Vagina (tissue), 2 donors: ENCODE results near the gene TEAD2. TPM values are rescaled to one million over a fixed set of nuclear protein-coding genes. Genes with fewer than 3 reads are reported as not detected.

Experiments used
- DNase-seq, 2 donors: peaks; one replicate each; pipeline ENCODE4 v3.0.0-alpha.2; 2017; ENCODE audit errors: extremely low spot score in 2 of 2
- H3K27ac ChIP-seq: fragments of 200-600 bp; sonication (generic); one replicate; pipeline ENCODE4 v1.5.1; 2019
- H3K27me3 ChIP-seq: fragments of 200-600 bp; sonication (generic); one replicate; pipeline ENCODE4 v1.5.1; 2019
- H3K36me3 ChIP-seq, 2 donors: fragments of 200-600 bp; sonication (generic); one replicate each; pipeline ENCODE4 v1.5.1; 2017 to 2019
- H3K4me1 ChIP-seq: fragments of 200-600 bp; sonication (generic); one replicate; pipeline ENCODE4 v1.5.1; 2019
- H3K4me3 ChIP-seq, 2 donors: fragments of 200-600 bp; sonication (generic); 1 replicate in 1 of 2; 2 replicates in 1 of 2; pipeline ENCODE4 v1.5.1; 2016 to 2019
- H3K9me3 ChIP-seq: fragments of 200-600 bp; sonication (generic); one replicate; pipeline ENCODE4 v1.5.1; 2019
- CTCF ChIP-seq, 3 experiments: fragments of 450-650 bp in 2 of 3; fragments of 200-600 bp in 1 of 3; sonication (generic) in 1 of 3; IDR thresholded peaks; one replicate each; pipeline ENCODE4 v1.5.1; 2017 to 2019; ENCODE audit warnings: antibody characterized with exemption in 3 of 3, mild to moderate bottlenecking in 2 of 3, moderate library complexity in 2 of 3
- POLR2A ChIP-seq, 2 donors: fragments of 450-650 bp; IDR thresholded peaks; one replicate each; pipeline ENCODE4 v1.6.1; 2017; ENCODE audit warnings: antibody characterized with exemption in 2 of 2, mild to moderate bottlenecking in 2 of 2, moderate library complexity in 2 of 2
- POLR2AphosphoS5 ChIP-seq, 2 donors: sonication (generic); formaldehyde crosslinking; IDR thresholded peaks; one replicate each; pipeline ENCODE4 v1.9.0; 2017; ENCODE audit warnings: antibody characterized with exemption in 2 of 2, mild to moderate bottlenecking in 2 of 2, low read depth in 1 of 2; ENCODE audit not compliant: insufficient read depth in 1 of 2
- intact Hi-C: fragments of 100-400 bp; cut with DNase I; formaldehyde crosslinking; loops from one replicate; pipeline ENCODE4 v1.15.1; 2023
- total RNA-seq: library from RNA; depleted of rRNA; stranded (reverse); fragments of >200 nt; gene quantifications from one replicate; pipeline ENCODE4 v1.2.3, GENCODE V29; 2016

Gene TEAD2
- total RNA-seq, 1 donor from 2014 or later, result 20.4 TPM

- intact Hi-C loops, result no loop called here
- TF ChIP-seq POLR2AphosphoS5 (IDR thresholded peaks at IDR 0.05; ENCODE audit: insufficient read depth in 1 of 2, low read depth in 1 of 2), result no peak
- no peak for TF ChIP-seq CTCF (IDR thresholded peaks at IDR 0.05)
- no peak for TF ChIP-seq POLR2A (IDR thresholded peaks at IDR 0.05)
- Histone ChIP-seq H3K4me1 (peaks cover 37% of the 10 kb centered on the region), H3K4me3 (no peak overlapping the region), H3K9me3 (no peaks in the 10 kb centered on the region), H3K27me3 (no peaks in the 10 kb centered on the region), H3K36me3 (peaks cover 0 to 30% of the 10 kb centered on the region in 2 donors), H3K27ac (peak overlapping the region; percentile 39)
- DNase-seq, result no peak
Observed at GRCh38 chr19:49357186-49357585, 5.0 kb downstream of the TEAD2 start.

- intact Hi-C loops, result no loop called here
- H3K27me3 ChIP-seq, result no peaks in the 10 kb centered on the region
- H3K4me1 ChIP-seq, result peaks cover 34% of the 10 kb centered on the region
- no peak for TF ChIP-seq CTCF (IDR thresholded peaks at IDR 0.05)
- TF ChIP-seq POLR2AphosphoS5 (IDR thresholded peaks at IDR 0.05; ENCODE audit: insufficient read depth in 1 of 2, low read depth in 1 of 2), result no peak
- no peak for TF ChIP-seq POLR2A (IDR thresholded peaks at IDR 0.05)
- no peaks in the 10 kb centered on the region for H3K9me3 ChIP-seq
- H3K36me3 ChIP-seq, result peaks cover 0 to 33% of the 10 kb centered on the region in 2 donors
- DNase-seq, result no peak
- H3K27ac ChIP-seq, result peak overlapping the region; percentile 39
- H3K4me3 ChIP-seq, result no peak overlapping the region
Observed at GRCh38 chr19:49356382-49356781, 5.8 kb downstream of the TEAD2 start.

- intact Hi-C loops, result no loop called here
- Histone ChIP-seq H3K4me3 (no peak overlapping the region), H3K27me3 (no peaks in the 10 kb centered on the region), H3K36me3 (peaks cover 0 to 37% of the 10 kb centered on the region in 2 donors), H3K4me1 (peaks cover 30% of the 10 kb centered on the region), H3K27ac (no peak overlapping the region), H3K9me3 (no peaks in the 10 kb centered on the region)
- DNase-seq, result no peak
- no peak for TF ChIP-seq POLR2AphosphoS5 (IDR thresholded peaks at IDR 0.05; ENCODE audit: insufficient read depth in 1 of 2, low read depth in 1 of 2)
- TF ChIP-seq POLR2A (IDR thresholded peaks at IDR 0.05), result no peak
- no peak for TF ChIP-seq CTCF (IDR thresholded peaks at IDR 0.05)
Observed at GRCh38 chr19:49355909-49356353, 6.3 kb downstream of the TEAD2 start.

DNA sequence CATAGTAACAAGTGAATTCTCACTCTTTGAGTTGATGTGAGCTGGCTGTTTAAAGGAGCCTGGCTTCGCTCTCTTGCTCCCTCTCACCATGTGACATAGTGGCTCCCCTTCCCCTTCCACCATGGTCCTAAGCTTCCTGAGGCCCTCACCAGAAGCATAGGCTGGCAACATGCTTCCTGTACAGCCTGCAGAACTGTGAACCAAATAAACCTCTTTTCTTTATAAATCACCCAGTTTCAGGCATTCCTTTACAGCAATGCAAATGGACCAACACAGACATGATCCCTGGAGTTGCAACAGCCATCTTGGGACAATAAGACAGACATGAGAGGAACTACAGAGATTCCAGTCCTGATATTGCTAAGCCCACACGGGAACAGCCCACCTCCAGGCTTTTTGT lies 12.6 kb downstream of the TEAD2 start:
- no peak for TF ChIP-seq POLR2A (IDR thresholded peaks at IDR 0.05)
- TF ChIP-seq POLR2AphosphoS5 (IDR thresholded peaks at IDR 0.05; ENCODE audit: insufficient read depth in 1 of 2, low read depth in 1 of 2), result no peak
- TF ChIP-seq CTCF (IDR thresholded peaks at IDR 0.05), result no peak
- no peak overlapping the region for H3K4me3 ChIP-seq
- no peaks in the 10 kb centered on the region for H3K4me1 ChIP-seq
- no peaks in the 10 kb centered on the region for H3K9me3 ChIP-seq
- H3K36me3 ChIP-seq, result peaks cover 0 to 67% of the 10 kb centered on the region in 2 donors
- no peak overlapping the region for H3K27ac ChIP-seq
- DNase-seq, result no peak
- no peaks in the 10 kb centered on the region for H3K27me3 ChIP-seq
- intact Hi-C loops, result no loop called here

DNA sequence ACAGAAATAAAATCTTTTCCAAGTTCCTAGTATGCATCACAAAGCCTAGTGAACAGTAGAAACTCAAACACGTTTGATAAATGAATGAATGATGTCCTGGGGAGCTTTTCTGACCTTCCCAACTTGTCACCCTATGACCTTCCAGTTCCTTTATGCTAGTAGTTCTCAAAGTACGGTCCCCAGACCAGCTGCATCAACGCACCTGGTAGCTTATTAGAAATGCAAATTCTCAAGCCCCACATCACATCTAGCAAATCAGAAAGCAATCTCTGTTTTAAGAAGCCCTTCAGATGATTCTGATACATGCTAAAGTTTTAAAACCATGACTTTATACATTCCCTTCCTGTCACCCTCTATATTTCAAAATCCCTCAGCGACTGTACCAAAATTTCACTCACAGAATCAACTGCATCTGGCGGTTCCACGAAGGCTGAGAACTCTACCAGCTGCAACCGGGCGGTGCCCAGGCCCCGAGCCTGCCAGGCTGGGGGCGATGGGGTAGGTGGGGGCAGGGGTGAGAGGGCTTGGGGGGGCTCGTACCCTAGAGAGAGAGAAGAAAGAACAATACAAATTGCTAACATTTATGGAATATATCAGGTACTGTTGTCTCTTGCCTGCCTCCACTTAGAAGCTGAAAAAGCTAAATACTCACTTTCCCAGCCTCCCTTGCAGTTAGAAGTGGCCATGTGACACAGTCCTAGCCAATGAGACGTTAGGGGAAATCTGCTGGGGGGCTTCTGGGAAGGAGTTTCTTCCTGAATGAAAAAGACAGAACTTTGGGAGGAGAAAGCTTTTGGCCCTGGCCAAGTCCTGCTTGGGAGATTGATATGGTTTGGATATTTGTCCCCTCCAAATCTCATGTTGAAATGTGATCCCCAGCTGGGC lies 13.7 kb downstream of the TEAD2 start:
- intact Hi-C loops, result no loop called here
- no peaks in the 10 kb centered on the region for H3K9me3 ChIP-seq
- H3K27ac ChIP-seq, result no peak overlapping the region
- H3K27me3 ChIP-seq, result no peaks in the 10 kb centered on the region
- DNase-seq, result no peak
- peaks cover 0 to 75% of the 10 kb centered on the region in 2 donors for H3K36me3 ChIP-seq
- no peak overlapping the region for H3K4me3 ChIP-seq
- TF ChIP-seq CTCF (IDR thresholded peaks at IDR 0.05) (no peak), POLR2AphosphoS5 (IDR thresholded peaks at IDR 0.05; ENCODE audit: insufficient read depth in 1 of 2, low read depth in 1 of 2) (no peak), POLR2A (IDR thresholded peaks at IDR 0.05) (no peak)
- H3K4me1 ChIP-seq, result no peaks in the 10 kb centered on the region
